Activated CD8-positive, alpha-beta memory T cell treated with anti-CD3 and anti-CD28 coated beads for 48 hours (primary cell): ENCODE results near the gene PHOX2A.

Experiments
- DNase-seq, 3 experiments: peaks; one replicate each; pipeline ENCODE4 v3.0.0-alpha.2; 2020; ENCODE audit warnings: low read depth in 2 of 3, low spot score in 2 of 3

The PHOX2A gene

DNA sequence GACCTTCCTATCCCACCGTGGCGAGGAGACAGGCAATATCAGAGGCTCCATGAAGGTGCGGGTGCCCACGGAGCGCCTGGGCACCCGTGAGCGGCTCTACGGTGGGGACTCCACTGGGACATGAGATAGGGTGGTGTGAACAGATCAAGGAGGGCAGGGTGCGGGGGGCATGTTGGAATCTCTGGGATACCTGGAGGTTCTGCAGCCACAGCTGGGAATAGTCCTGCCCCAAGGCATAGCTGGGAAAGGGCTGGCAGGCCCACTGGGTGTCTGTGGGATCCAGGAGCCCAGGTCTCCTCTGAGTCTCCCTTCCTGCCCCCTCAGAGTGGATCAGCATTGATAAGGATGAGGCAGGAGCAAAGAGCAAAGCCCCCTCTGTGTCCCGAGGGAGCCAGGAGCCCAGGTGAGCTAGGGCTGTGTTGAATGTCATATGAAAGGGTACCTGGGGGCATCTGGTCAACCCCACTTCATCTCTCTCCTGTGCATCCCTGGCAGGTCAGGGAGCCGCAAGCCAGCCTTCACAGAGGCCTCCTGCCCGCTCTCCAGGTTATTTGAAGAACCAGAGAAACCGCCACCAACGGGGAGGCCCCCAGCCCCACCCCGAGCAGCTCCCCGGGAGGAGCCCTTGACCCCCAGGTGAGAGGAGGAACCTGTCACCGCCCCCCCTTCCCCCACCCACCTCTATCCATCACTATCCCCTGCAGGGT, 8.5 kb downstream of the PHOX2A start:
- DNase-seq, result no peak

- DNase-seq, result no peak
Observed at GRCh38 chr11:72234920-72235319, 9.1 kb downstream of the PHOX2A start.

GRCh38 chr11:72234514-72234830, 9.5 kb downstream of the PHOX2A start:
- no peak for DNase-seq

- DNase-seq, result no peak
Observed at GRCh38 chr11:72233773-72234513, 10.0 kb downstream of the PHOX2A start.

DNA sequence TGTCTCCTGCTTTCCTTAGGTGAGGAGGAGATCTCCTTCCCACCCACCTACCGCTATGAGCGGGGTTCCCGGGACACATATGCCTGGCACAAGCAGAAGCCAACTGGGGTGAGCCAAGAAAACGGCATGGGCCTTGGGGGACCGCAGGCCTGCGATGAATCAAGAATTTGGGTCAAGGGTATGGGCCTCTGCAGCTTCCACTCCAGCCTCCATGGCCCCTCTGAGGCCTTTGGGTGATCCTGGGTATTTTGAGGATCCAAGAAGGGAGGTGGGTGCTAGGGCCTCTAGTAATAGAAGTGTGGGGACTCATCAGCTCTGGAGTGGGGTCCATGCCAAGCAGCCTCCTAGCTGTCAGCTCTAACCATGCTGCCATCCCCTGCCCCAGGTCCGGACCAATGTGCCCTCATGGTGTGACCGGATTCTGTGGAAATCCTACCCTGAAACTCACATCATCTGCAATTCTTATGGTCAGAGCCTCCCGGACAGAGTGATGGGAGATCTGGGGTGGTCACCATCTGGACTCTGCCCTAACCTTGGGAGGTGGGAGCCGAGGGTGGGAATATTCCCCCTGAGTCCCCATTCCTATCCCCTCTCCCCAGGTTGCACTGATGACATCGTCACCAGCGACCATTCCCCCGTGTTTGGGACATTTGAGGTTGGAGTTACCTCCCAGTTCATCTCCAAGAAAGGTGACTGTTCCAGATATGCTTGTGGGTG, 10.8 kb downstream of the PHOX2A start:
- no peak for DNase-seq

GRCh38 chr11:72232260-72233055, 11.5 kb downstream of the PHOX2A start:
- no peak for DNase-seq

GRCh38 chr11:72231396-72232259, 12.3 kb downstream of the PHOX2A start:
- no peak for DNase-seq

DNA sequence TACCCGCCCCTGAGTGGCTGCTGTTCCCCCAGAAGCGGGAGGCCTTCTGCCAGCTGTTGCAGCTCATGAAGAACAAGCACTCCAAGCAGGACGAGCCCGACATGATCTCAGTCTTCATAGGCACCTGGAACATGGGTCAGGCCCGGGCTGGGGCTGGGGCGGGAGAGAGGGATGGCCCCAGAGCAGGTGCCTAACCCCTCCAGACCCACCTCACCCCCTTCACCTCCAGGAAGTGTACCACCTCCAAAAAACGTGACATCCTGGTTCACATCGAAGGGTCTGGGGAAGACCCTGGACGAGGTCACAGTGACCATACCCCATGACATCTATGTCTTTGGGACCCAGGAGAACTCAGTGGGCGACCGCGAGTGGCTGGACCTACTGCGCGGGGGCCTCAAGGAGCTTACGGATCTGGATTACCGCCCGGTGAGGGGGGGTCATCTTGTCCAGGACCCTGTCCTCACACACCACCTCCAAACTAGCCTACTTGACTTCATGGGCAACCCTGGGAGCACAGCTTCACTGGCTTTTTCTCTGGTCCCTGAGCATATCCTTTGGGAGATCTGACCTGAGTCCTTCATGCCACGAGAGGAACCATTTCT, 13.1 kb downstream of the PHOX2A start:
- no peak for DNase-seq

DNA sequence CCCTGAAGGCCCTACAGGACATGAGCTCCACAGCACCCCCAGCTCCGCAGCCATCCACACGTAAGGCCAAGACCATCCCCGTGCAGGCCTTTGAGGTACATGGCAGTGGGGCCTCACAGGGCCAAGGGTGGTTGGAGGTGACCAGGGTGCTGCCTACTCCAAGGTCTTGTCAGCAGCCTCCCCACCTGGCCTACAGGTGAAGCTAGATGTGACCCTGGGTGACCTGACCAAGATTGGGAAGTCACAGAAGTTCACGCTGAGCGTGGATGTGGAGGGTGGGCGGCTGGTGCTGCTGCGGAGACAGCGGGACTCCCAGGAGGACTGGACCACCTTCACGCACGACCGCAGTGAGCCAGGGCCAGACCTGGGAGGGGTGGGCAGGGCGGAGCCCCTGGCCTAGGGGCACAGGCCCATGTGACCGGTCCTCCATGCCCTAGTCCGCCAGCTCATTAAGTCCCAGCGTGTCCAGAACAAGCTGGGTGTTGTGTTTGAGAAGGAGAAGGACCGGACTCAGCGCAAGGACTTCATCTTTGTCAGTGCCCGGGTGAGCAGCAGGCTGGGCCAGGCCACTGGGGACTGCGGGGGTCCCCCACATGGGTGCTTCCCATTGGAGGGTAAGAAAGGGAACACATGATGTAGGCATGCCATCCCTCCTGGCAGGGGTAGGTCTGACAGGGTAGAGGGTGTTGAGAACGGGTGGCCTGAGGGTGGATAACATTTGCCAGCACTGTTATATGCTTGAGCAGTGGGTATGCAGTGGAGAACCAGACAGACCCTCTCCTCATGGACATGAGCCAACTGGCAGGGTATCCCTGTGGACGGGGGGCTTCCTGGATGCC, 13.8 kb downstream of the PHOX2A start:
- DNase-seq, result no peak

- no peak for DNase-seq
Observed at GRCh38 chr11:72229336-72229924, 14.5 kb downstream of the PHOX2A start.

- no peak for DNase-seq
Observed at GRCh38 chr11:72228844-72229231, 15.1 kb downstream of the PHOX2A start.

DNA sequence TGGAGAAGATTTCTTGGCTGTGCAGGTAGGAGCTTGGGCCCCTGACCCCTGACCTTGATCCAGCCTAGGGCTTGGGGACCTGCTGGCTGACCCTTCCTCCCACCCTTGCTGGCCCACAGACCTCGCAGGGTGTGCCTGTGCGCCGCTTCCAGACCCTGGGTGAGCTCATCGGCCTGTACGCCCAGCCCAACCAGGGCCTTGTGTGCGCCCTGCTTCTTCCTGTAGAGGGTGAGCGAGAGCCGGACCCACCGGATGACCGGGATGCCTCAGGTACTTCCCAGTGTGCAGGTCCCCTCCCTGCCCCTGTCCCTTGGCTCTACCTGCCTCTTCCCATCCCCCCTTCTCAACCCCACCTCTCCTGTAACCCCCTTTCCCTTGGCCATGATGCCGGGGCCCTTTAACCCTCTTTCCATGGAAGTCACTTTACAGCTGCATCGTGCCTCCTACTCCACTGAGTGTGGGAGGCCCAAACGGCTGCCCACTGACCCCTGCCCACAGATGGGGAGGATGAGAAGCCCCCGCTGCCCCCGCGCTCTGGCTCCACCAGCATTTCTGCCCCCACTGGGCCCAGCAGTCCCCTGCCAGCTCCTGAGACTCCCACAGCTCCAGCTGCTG, 15.6 kb downstream of the PHOX2A start:
- no peak for DNase-seq

DNA sequence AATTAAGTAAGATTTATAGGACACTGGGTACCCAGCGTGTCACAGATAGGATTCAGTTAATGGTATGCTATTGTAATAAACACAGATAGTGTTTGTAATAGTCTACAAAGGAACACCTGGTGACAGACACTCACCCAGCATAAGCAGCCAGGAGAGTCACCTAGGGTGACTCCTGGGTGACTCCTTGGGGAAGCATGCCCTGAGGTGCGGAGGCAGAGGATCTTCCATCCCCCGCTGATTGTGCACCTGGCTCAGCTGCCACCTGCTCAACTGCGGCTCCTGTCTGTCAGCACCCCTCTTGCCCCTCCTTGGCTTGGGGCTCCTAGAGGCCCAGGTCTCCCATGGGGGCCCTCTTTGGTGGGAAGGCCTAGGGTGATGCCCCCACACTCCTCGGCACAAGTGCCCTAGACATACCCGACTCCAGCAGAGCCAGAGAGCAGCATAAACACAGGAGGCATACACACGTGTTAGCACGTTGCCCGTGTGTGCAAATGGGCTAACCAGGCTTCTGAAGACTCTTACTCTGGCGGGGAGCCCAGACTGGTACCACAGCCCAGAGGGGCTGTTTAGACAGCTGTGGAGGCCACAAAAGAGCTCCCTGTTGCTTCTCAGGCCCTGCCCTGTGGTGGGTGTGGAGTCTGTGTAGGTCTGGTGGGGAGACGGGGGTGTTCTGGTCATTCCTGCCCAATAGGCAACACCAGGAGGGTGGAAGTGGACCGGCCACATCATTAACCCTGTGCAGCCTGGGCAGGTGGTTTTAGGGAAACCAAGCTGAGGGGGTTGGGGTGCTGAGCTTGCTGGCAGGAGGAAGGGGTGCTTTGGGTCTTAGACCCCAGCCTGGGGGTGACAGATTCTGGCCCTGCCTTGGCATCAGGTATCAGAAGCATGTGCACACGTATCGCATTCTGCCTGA, 16.4 kb downstream of the PHOX2A start:
- DNase-seq, result no peak

GRCh38 chr11:72226701-72227100, 17.3 kb downstream of the PHOX2A start:
- DNase-seq, result no peak

GRCh38 chr11:72225411-72225951, 18.5 kb downstream of the PHOX2A start:
- no peak for DNase-seq

DNA sequence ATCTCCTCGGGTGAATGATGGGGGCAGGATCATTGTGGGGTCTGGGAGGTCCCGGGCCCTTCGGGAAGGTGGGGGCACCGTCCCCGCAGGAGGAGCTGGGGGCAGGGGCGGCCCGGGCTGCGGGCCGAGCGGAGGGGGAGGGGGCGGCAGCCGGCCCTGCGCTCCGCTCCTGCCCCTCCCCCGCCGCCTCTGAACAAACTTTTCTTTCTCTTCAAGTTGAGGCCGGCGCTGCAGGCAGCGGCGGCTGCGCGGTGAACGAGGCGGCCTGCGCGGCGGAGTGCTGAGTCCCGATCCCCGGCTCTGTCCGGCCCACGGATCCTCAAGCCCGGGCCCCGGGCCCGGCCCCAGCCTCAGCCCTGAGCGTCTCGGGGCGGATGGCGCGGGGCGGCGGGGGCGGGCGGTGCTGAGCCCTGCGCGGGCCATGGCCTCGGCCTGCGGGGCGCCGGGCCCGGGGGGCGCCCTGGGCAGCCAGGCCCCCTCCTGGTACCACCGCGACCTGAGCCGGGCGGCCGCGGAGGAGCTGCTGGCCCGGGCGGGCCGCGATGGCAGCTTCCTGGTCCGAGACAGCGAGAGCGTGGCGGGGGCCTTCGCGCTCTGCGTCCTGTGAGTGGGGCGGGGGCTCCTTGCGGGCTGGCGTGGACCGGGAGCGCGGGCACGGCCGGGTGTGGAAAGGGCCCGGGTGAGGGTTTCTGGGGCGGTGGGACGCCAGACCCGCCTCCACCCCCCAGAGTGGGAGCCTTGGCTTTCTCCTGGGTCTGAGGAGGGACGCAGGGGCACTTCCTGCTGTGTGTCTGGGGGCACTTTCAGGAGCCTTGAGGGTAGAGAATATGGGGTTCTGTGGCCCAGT, 19.2 kb downstream of the PHOX2A start, which contains the start of gene INPPL1:
Gene INPPL1 (plus strand): TSS at position 204 of the 847 bp plus-strand sequence. CDS start 218 bp downstream, at position 422.
- no peak for DNase-seq
